Measurements from ENCODE around the gene PLN.

The PLN gene

DNA sequence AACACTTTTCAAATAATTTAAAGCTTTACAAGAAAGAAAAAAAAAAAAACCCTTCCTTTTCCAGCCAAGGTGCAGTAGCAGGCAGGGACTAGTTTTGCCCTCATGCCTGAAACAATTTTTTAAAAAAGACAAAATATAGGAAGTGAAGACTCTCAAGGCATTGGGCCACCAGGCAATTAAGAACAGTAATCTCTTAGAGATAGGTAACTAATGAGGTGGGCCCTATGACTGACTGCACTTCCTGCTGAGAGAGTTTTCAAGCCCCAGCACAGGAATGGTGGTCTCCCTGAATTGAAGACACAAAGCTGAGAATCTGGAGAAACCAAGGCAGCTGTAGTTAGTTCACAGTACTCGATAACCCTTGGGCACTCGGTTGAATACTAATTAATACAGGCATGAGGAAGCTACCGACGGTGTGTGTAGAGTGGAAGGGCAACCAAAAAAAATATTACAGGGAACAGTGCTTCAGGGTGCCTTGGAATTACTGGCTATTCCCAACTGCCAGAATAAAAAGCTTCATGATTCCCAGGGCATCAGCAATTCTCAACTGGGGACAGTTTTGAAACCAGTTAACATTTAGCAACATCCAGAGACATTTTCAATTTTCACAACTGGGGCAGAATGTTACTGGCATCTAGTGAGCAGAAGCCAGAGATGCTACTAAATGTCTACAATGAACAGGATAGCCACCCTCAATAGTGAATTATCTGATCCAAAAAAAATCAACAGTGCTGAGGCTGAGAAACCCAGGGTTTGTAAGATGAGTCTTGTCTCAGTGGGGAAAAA, 36.0 kb upstream of the PLN start:
- no peaks in the 10 kb centered on the region for H3K9me3 ChIP-seq (ENCODE audit: control insufficient read depth, insufficient read depth, low read length)
- H3K36me3 ChIP-seq (ENCODE audit: control insufficient read depth, insufficient read depth, low read length), result no peaks in the 10 kb centered on the region
- no peak overlapping the region for H3K27ac ChIP-seq (ENCODE audit: low read depth, low read length)
- no peaks in the 10 kb centered on the region for H3K27me3 ChIP-seq (ENCODE audit: control insufficient read depth, insufficient read depth, low read length)
- no peak overlapping the region for H3K4me3 ChIP-seq (ENCODE audit: low read depth, low read length)
- H3K9ac ChIP-seq (ENCODE audit: low read depth, low read length), result no peak overlapping the region
- H3K4me1 ChIP-seq (ENCODE audit: control insufficient read depth, insufficient read depth, low read length), result no peaks in the 10 kb centered on the region

DNA sequence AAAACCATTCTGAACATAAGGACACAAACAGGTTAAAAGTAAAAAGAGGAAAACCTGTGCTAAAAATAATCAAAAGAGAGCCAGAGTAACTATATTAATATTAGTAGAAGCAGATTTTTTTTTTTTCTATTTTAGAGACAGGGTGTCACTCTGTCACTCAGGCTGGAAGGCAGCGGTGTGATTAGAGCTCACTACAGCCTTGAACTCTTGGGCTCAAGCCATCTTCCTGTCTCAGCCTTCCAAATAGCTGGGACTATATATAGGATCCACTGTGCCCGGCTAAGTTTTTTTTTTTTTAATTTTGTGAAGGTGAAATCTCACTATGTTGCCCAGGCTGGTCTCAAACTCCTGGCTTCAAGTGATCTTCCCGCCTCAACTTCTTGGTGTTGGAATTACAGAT, 33.4 kb upstream of the PLN start:
- no peaks in the 10 kb centered on the region for H3K4me1 ChIP-seq (ENCODE audit: control insufficient read depth, insufficient read depth, low read length)
- H3K27me3 ChIP-seq (ENCODE audit: control insufficient read depth, insufficient read depth, low read length), result no peaks in the 10 kb centered on the region
- H3K9ac ChIP-seq (ENCODE audit: low read depth, low read length), result no peak overlapping the region
- H3K27ac ChIP-seq (ENCODE audit: low read depth, low read length), result no peak overlapping the region
- no peaks in the 10 kb centered on the region for H3K9me3 ChIP-seq (ENCODE audit: control insufficient read depth, insufficient read depth, low read length)
- no peaks in the 10 kb centered on the region for H3K36me3 ChIP-seq (ENCODE audit: control insufficient read depth, insufficient read depth, low read length)
- no peak overlapping the region for H3K4me3 ChIP-seq (ENCODE audit: low read depth, low read length)

DNA sequence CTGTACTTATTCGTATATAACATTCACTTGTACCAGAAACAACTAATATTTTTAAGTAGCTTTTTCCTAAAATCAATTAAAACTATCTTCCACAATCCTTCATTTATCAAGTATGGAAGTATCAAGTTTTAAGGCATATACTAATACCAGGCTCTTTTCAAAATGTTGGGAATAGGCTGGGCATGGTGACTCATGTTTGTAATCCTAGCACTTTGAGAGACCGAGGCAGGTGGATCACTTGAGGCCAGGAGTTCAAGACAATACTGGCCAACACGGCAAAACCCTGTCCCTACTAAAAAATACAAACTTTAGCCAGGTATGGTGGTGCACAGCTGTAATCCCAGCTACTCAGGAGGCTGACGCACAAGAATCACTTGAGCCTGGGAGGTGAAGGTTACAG, 25.7 kb upstream of the PLN start:
- Histone ChIP-seq H3K9ac (ENCODE audit: low read depth, low read length) (no peak overlapping the region), H3K27me3 (ENCODE audit: control insufficient read depth, insufficient read depth, low read length) (no peaks in the 10 kb centered on the region), H3K27ac (ENCODE audit: low read depth, low read length) (no peak overlapping the region), H3K9me3 (ENCODE audit: control insufficient read depth, insufficient read depth, low read length) (no peaks in the 10 kb centered on the region), H3K4me1 (ENCODE audit: control insufficient read depth, insufficient read depth, low read length) (peaks cover 16% of the 10 kb centered on the region; the same call in 1 of the 2 replicates), H3K36me3 (ENCODE audit: control insufficient read depth, insufficient read depth, low read length) (no peaks in the 10 kb centered on the region), H3K4me3 (ENCODE audit: low read depth, low read length) (no peak overlapping the region)

GRCh38 chr6:118523216-118523615, 24.9 kb upstream of the PLN start:
- H3K36me3 ChIP-seq (ENCODE audit: control insufficient read depth, insufficient read depth, low read length), result no peaks in the 10 kb centered on the region
- no peaks in the 10 kb centered on the region for H3K27me3 ChIP-seq (ENCODE audit: control insufficient read depth, insufficient read depth, low read length)
- H3K27ac ChIP-seq (ENCODE audit: low read depth, low read length), result no peak overlapping the region

GRCh38 chr6:118524686-118525085, 23.4 kb upstream of the PLN start:
- Histone ChIP-seq H3K36me3 (ENCODE audit: control insufficient read depth, insufficient read depth, low read length) (no peaks in the 10 kb centered on the region), H3K4me3 (ENCODE audit: low read depth, low read length) (no peak overlapping the region), H3K4me1 (ENCODE audit: control insufficient read depth, insufficient read depth, low read length) (peaks cover 16% of the 10 kb centered on the region; the same call in 1 of the 2 replicates), H3K27ac (ENCODE audit: low read depth, low read length) (no peak overlapping the region), H3K9ac (ENCODE audit: low read depth, low read length) (no peak overlapping the region), H3K9me3 (ENCODE audit: control insufficient read depth, insufficient read depth, low read length) (no peaks in the 10 kb centered on the region), H3K27me3 (ENCODE audit: control insufficient read depth, insufficient read depth, low read length) (no peaks in the 10 kb centered on the region)

More at GRCh38 chr6:118523216-118523615, 24.9 kb upstream of the PLN start:
- no peak overlapping the region for H3K4me3 ChIP-seq (ENCODE audit: low read depth, low read length)
- peaks cover 16% of the 10 kb centered on the region; the same call in 1 of the 2 replicates for H3K4me1 ChIP-seq (ENCODE audit: control insufficient read depth, insufficient read depth, low read length)
- H3K9ac ChIP-seq (ENCODE audit: low read depth, low read length), result no peak overlapping the region
- H3K9me3 ChIP-seq (ENCODE audit: control insufficient read depth, insufficient read depth, low read length), result no peaks in the 10 kb centered on the region

DNA sequence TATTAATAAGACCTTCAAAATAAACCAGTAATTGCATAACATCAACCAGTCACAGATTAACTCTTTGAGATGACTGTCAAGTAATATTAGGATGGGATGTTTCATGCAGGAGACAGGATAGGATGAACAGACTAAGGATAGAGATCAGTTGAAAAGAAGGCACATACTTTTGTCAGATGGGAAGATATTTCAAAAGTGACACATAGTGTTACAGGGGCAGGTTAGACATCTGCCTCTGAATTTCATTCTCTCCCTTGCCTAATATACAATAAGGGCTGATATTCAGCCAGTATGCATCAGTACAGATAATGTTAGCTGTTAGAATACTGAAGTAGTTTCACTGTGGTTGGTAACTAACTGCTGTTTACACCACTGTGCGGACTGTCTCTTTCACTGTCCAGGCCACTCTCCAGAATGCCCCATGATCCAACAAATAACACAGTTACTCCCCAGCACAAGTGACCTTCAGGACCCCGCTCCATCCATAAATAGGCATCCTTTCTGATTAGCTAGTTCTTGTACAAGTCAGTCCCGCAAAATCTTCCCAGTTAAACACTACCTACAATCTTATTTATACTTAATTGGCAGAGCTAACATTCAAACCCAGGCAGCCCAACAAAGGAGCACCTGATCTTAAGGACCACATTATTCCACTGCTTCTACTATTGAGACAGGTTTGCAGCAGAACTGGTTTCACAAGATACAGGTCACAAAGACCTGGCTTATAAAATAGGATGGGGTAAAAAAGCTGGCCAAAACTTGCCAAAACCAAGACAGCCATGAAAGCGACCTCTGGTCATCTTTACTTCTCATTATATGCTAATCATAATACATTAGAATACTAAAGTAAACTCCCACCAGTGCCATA, 21.9 kb upstream of the PLN start:
- Histone ChIP-seq H3K4me3 (ENCODE audit: low read depth, low read length) (no peak overlapping the region), H3K9me3 (ENCODE audit: control insufficient read depth, insufficient read depth, low read length) (no peaks in the 10 kb centered on the region), H3K9ac (ENCODE audit: low read depth, low read length) (no peak overlapping the region), H3K4me1 (ENCODE audit: control insufficient read depth, insufficient read depth, low read length) (peaks cover 16% of the 10 kb centered on the region; the same call in 1 of the 2 replicates), H3K36me3 (ENCODE audit: control insufficient read depth, insufficient read depth, low read length) (no peaks in the 10 kb centered on the region), H3K27ac (ENCODE audit: low read depth, low read length) (no peak overlapping the region), H3K27me3 (ENCODE audit: control insufficient read depth, insufficient read depth, low read length) (no peaks in the 10 kb centered on the region)

DNA sequence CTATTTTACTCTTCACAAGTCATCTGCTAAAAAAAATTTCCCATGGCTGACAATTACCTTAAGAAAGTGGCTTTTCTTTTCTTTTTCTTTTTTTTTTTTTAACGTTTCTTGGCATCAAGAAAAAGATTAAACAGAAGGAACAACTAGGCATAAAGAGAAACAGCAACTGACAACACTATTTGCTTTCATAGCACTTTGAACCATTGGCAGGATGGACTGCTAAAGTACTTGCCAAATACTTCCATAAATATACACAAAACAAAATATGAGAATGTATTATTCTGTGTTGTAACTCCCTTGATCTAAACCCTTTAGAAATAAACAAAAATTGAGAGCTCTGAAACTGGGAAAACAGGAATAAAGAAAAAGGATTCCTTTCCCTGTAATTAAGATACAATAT, 20.0 kb upstream of the PLN start:
- Histone ChIP-seq H3K27me3 (ENCODE audit: control insufficient read depth, insufficient read depth, low read length) (no peaks in the 10 kb centered on the region), H3K4me3 (ENCODE audit: low read depth, low read length) (no peak overlapping the region), H3K9me3 (ENCODE audit: control insufficient read depth, insufficient read depth, low read length) (no peaks in the 10 kb centered on the region), H3K36me3 (ENCODE audit: control insufficient read depth, insufficient read depth, low read length) (no peaks in the 10 kb centered on the region), H3K9ac (ENCODE audit: low read depth, low read length) (no peak overlapping the region), H3K27ac (ENCODE audit: low read depth, low read length) (no peak overlapping the region), H3K4me1 (ENCODE audit: control insufficient read depth, insufficient read depth, low read length) (peaks cover 16% of the 10 kb centered on the region; the same call in 1 of the 2 replicates)

DNA sequence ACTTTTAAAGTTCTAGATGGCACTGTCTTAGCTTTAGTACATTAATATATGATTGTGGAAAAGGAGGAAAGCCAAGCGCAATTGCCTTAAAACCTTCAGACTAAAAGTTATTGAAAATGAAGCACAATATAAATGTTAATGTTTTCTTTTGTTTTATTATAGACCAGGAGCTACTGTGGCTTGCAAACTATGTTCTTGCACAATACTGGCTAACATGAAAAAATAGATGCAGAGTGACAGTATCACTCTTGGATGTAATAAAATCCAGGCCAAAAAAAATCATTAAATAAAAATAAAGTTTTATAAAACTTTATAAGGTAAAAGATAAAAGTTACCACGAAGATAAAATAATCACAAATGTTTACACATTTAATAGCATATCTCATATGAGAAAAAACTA, 18.3 kb upstream of the PLN start:
- Histone ChIP-seq H3K36me3 (ENCODE audit: control insufficient read depth, insufficient read depth, low read length) (no peaks in the 10 kb centered on the region), H3K9ac (ENCODE audit: low read depth, low read length) (no peak overlapping the region), H3K27ac (ENCODE audit: low read depth, low read length) (no peak overlapping the region), H3K27me3 (ENCODE audit: control insufficient read depth, insufficient read depth, low read length) (no peaks in the 10 kb centered on the region), H3K4me1 (ENCODE audit: control insufficient read depth, insufficient read depth, low read length) (peaks cover 15% of the 10 kb centered on the region; the same call in 1 of the 2 replicates), H3K4me3 (ENCODE audit: low read depth, low read length) (no peak overlapping the region), H3K9me3 (ENCODE audit: control insufficient read depth, insufficient read depth, low read length) (no peaks in the 10 kb centered on the region)

GRCh38 chr6:118530942-118531341, 17.2 kb upstream of the PLN start:
- Histone ChIP-seq H3K4me3 (ENCODE audit: low read depth, low read length) (no peak overlapping the region), H3K36me3 (ENCODE audit: control insufficient read depth, insufficient read depth, low read length) (no peaks in the 10 kb centered on the region), H3K27ac (ENCODE audit: low read depth, low read length) (no peak overlapping the region), H3K4me1 (ENCODE audit: control insufficient read depth, insufficient read depth, low read length) (0 out of 2 replicates have a peak, but pooled peaks cover 6% of the 10 kb centered on the region), H3K9me3 (ENCODE audit: control insufficient read depth, insufficient read depth, low read length) (no peaks in the 10 kb centered on the region), H3K27me3 (ENCODE audit: control insufficient read depth, insufficient read depth, low read length) (no peaks in the 10 kb centered on the region), H3K9ac (ENCODE audit: low read depth, low read length) (no peak overlapping the region)

DNA sequence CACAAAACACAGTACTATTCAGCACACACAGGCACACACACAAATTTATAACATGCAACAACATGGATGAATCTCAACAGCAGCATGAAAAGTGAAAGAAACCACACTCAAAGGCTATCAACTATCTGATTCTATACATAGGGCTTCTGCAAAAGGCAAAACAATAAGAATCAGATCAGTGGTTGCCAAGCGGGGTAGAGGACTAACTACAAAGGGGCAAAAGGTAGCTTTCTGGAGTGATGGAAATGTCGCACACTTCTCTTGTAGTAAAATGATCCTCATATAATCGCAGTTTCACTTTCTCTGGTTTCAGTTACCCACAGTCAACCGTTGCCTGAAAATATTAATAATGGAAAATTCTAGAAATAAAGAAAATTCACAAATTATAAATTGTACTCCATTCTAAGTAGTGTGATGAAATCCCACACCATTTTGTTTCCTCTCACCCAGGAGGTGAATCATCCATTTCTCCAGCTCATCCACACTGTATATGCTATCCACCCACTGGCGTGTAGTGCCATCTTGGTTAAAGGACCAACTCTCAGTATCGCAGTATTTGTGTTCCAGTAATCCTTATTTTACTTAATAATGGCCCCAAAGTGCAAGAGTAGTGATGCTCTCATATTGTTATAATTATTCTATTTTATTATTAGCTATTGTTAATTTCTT, 12.8 kb upstream of the PLN start:
- H3K27me3 ChIP-seq (ENCODE audit: control insufficient read depth, insufficient read depth, low read length), result no peaks in the 10 kb centered on the region
- H3K36me3 ChIP-seq (ENCODE audit: control insufficient read depth, insufficient read depth, low read length), result no peaks in the 10 kb centered on the region
- no peaks in the 10 kb centered on the region for H3K9me3 ChIP-seq (ENCODE audit: control insufficient read depth, insufficient read depth, low read length)
- no peak overlapping the region for H3K4me3 ChIP-seq (ENCODE audit: low read depth, low read length)
- H3K9ac ChIP-seq (ENCODE audit: low read depth, low read length), result no peak overlapping the region
- H3K27ac ChIP-seq (ENCODE audit: low read depth, low read length), result no peak overlapping the region
- H3K4me1 ChIP-seq (ENCODE audit: control insufficient read depth, insufficient read depth, low read length), result no peaks in the 10 kb centered on the region
